ENCODE results near the gene EMC6. TPM values are rescaled to one million over a fixed set of nuclear protein-coding genes. Genes with fewer than 3 reads are reported as not detected.
A peak's percentile ranks its signal among the peaks of the same experiment; 100 is the strongest.

The EMC6 gene
- total RNA-seq, 4 donors from 2014 or later: 12.6 to 23.4 (median 18.9) TPM

DNA sequence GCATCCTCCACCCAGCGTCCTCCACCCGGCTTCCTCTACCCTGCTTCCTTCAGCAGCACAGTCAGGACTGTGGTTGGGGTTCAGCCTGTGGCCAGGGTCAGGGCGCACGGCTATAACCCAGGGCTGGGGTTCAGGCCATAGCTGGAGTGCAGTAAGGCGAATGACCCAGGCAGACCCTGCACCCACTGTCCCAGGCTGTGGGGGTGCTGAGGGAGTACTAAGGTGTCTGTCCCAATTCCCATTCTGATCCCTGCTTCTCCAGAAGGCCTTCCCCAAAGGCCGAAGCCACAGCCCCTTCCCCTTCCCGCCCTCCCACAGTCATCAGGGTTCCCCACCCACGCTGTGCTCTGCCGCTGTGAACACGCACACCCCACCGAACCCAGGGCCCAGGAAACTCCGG lies 12.4 kb downstream of the EMC6 start:
- WGBS, 2 donors: 84 to 86% methylated on average over 12 of the region's 12 CpGs
- Histone ChIP-seq H3K9me3 (no peaks in the 10 kb centered on the region), H3K4me1 (peaks cover 0 to 7% (median 0%) of the 10 kb centered on the region in 4 donors), H3K4me3 (no peak overlapping the region), H3K27ac (no peak overlapping the region), H3K27me3 (peaks cover 0 to 33% of the 10 kb centered on the region in 2 donors), H3K36me3 (no peaks in the 10 kb centered on the region)
- no peak for TF ChIP-seq POLR2A (IDR thresholded peaks at IDR 0.05)
- no peak for TF ChIP-seq EP300 (IDR thresholded peaks at IDR 0.05)
- TF ChIP-seq, protein P1, sequence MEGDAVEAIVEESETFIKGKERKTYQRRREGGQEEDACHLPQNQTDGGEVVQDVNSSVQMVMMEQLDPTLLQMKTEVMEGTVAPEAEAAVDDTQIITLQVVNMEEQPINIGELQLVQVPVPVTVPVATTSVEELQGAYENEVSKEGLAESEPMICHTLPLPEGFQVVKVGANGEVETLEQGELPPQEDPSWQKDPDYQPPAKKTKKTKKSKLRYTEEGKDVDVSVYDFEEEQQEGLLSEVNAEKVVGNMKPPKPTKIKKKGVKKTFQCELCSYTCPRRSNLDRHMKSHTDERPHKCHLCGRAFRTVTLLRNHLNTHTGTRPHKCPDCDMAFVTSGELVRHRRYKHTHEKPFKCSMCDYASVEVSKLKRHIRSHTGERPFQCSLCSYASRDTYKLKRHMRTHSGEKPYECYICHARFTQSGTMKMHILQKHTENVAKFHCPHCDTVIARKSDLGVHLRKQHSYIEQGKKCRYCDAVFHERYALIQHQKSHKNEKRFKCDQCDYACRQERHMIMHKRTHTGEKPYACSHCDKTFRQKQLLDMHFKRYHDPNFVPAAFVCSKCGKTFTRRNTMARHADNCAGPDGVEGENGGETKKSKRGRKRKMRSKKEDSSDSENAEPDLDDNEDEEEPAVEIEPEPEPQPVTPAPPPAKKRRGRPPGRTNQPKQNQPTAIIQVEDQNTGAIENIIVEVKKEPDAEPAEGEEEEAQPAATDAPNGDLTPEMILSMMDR (IDR thresholded peaks at IDR 0.05): no peak
- no peak for DNase-seq (ENCODE audit: low spot score in 2 of 2)

DNA sequence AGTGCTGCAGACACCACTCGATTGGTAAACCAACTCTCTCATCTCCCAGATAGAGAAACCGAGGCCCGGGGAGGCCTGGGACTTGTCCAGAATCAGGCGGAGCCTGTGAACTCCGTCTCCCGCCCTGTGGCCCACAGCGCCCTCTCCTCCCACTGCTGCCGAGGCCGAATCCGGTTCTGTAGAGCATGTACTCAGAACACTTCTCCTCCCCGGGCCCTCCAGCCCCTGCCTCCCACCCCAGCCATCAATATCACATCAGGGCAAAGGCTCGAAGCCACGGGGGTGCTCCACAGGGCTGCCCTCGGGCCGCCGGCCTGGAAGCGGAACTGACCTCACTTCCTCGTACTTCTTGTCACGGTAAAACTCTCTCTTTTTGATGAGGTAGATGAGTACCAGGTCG lies 13.0 kb downstream of the EMC6 start:
- DNase-seq (ENCODE audit: low spot score in 2 of 2): no peak
- Histone ChIP-seq H3K27ac (no peak overlapping the region), H3K4me3 (no peak overlapping the region), H3K9me3 (no peaks in the 10 kb centered on the region), H3K4me1 (peaks cover 0 to 7% (median 0%) of the 10 kb centered on the region in 4 donors), H3K27me3 (peaks cover 0 to 33% of the 10 kb centered on the region in 2 donors), H3K36me3 (no peaks in the 10 kb centered on the region)
- WGBS, 2 donors: 68 to 80% methylated on average over 20 of the region's 20 CpGs
- TF ChIP-seq EP300 (IDR thresholded peaks at IDR 0.05) (no peak), POLR2A (IDR thresholded peaks at IDR 0.05) (no peak)
- TF ChIP-seq, protein P1 (IDR thresholded peaks at IDR 0.05): no peak

DNA sequence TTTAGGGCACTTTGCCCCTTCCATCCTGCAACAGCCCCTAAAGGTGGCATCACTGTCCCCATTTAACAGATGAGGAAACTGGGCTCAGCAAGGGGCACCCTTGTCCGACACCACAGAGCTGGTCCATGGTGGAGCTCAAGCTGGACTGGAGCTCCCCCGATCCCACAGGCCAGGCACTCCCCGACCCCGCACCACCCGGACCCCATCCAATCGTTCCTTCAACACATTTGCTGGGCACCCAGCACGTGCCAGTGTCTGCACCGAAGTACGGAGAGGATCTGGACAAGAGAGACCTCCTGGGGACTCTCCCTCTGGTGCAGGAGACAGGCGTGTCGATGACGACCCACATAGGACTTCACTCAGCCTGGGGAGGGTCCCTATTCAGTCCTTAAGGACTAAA lies 13.4 kb downstream of the EMC6 start:
- WGBS, 2 donors: 86 to 88% methylated on average over 12 of the region's 12 CpGs
- TF ChIP-seq EP300 (IDR thresholded peaks at IDR 0.05) (no peak), POLR2A (IDR thresholded peaks at IDR 0.05) (no peak)
- TF ChIP-seq, protein P1 (IDR thresholded peaks at IDR 0.05): no peak
- Histone ChIP-seq H3K9me3 (no peaks in the 10 kb centered on the region), H3K27me3 (peaks cover 0 to 33% of the 10 kb centered on the region in 2 donors), H3K27ac (no peak overlapping the region), H3K36me3 (no peaks in the 10 kb centered on the region), H3K4me3 (no peak overlapping the region), H3K4me1 (peaks cover 0 to 7% (median 0%) of the 10 kb centered on the region in 4 donors)
- DNase-seq (ENCODE audit: low spot score in 2 of 2): no peak

DNA sequence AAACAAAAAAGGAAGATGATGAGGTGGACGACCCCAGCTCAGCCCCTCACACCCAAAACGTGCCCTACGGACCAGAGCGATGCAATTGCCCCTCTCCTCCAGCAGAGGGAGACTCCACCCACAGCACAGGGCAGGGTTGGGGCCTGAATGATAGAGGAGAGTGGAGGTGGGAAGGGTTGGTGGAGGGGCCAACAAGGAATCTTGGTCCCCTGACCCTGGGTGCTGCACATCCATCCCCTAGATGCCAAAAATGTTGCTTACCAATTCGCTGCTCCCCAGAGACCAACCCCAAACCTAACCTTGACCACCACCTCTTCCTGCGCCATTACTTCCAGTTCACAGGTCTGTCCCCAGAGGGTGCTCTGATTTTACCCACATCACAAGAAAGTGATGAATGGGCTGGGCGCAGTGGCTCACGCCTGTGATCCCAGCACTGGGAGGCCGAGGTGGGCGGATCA lies 14.5 kb downstream of the EMC6 start:
- 33 to 39% methylated on average over 10 of the region's 10 CpGs for WGBS, 2 donors
- Histone ChIP-seq H3K4me1 (peaks cover 0 to 11% (median 0%) of the 10 kb centered on the region in 4 donors), H3K4me3 (no peak overlapping the region), H3K36me3 (no peaks in the 10 kb centered on the region), H3K27ac (no peak overlapping the region), H3K27me3 (peaks cover 0 to 33% of the 10 kb centered on the region in 2 donors), H3K9me3 (no peaks in the 10 kb centered on the region)
- TF ChIP-seq, protein P1 (IDR thresholded peaks at IDR 0.05): peak; percentile 64 to 91 (median 77)
- TF ChIP-seq EP300 (IDR thresholded peaks at IDR 0.05) (no peak), POLR2A (IDR thresholded peaks at IDR 0.05) (no peak)
- DNase-seq (ENCODE audit: low spot score in 2 of 2): no peak

DNA sequence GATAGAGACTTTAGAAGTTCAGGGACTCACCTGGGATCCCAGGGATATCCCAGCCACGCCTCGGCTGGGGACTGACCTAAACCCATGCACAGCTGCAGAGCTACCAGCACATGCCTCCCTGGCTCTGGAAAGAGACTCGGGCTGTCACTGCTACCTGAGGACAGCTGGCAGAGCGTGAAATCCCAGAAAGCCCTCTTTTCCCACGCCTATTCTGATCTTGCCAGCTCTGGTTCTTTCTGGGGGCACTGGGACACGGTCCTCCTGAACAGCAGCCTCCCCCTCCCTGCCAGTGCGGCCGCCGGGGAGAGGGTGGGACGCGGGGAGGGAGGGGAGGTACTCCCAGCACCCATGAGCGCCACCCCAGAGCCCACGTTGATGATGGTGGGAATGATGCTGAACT lies 16.6 kb downstream of the EMC6 start:
- H3K36me3 ChIP-seq: no peaks in the 10 kb centered on the region
- H3K27me3 ChIP-seq: peaks cover 0 to 47% of the 10 kb centered on the region in 2 donors
- H3K27ac ChIP-seq: no peak overlapping the region
- H3K4me1 ChIP-seq: peaks cover 0 to 14% (median 0%) of the 10 kb centered on the region in 4 donors
- TF ChIP-seq EP300 (IDR thresholded peaks at IDR 0.05): no peak
- TF ChIP-seq, protein P1 (IDR thresholded peaks at IDR 0.05): no peak
- TF ChIP-seq POLR2A (IDR thresholded peaks at IDR 0.05): no peak
- H3K9me3 ChIP-seq: no peaks in the 10 kb centered on the region
- 16 to 29% methylated on average over 10 to 11 of the region's 13 CpGs for WGBS, 2 donors
- H3K4me3 ChIP-seq: no peak overlapping the region
- no peak for DNase-seq (ENCODE audit: low spot score in 2 of 2)
